ENCODE data around the gene EPYC.

- TF ChIP-seq POLR2A (IDR thresholded peaks at IDR 0.05) (no peak), EP300 (IDR thresholded peaks at IDR 0.05) (no peak), CTCF (IDR thresholded peaks at IDR 0.05) (no peak)
Observed at GRCh38 chr12:91044586-91044985, 39.8 kb upstream of the EPYC start.
